HG03378 (cell line): ENCODE results near the gene ANKHD1.
"Not testable (repeated sequence)": the region's sequence is repeated elsewhere in the genome, so short reads cannot be mapped to it uniquely, and the experiment has no call there.

Source experiments
- ATAC-seq: cut with Tn5 transposase; IDR thresholded peaks from one replicate; pipeline ENCODE4 v1.9.1; 2021; ENCODE audit warnings: mild to moderate bottlenecking, moderate library complexity; ENCODE audit not compliant: unreplicated experiment

The ANKHD1 gene

GRCh38 chr5:140563596-140563995 is 162.0 kb downstream of the ANKHD1 start:
- ATAC-seq, result no peak

GRCh38 chr5:140564196-140565023 is 162.8 kb downstream of the ANKHD1 start, which contains the start of the genes APBB3 and SLC35A4:
Gene APBB3, minus strand, starts transcription at chr5:140564598. Its CDS starts 353 bp downstream, at chr5:140564245.
Gene SLC35A4, plus strand, starts transcription at chr5:140564828. Its CDS starts 2,342 bp downstream, at chr5:140567170.
- ATAC-seq, result peak; percentile 88

- ATAC-seq, result no peak
These were observed 163.6 kb downstream of the ANKHD1 start for GRCh38 chr5:140565024-140565779.

GRCh38 chr5:140565780-140566095 is 164.1 kb downstream of the ANKHD1 start:
- ATAC-seq, result no peak

GRCh38 chr5:140566665-140567064 is 165.0 kb downstream of the ANKHD1 start:
- no peak for ATAC-seq

- no peak for ATAC-seq
These were observed 165.6 kb downstream of the ANKHD1 start for GRCh38 chr5:140567136-140567818.

GRCh38 chr5:140567871-140568270 is 166.2 kb downstream of the ANKHD1 start:
- no peak for ATAC-seq

- no peak for ATAC-seq
These were observed 166.9 kb downstream of the ANKHD1 start for GRCh38 chr5:140568443-140569063.

- ATAC-seq, result no peak
These were observed 167.6 kb downstream of the ANKHD1 start for GRCh38 chr5:140569197-140569596.

- no peak for ATAC-seq
These were observed 168.4 kb downstream of the ANKHD1 start for GRCh38 chr5:140570058-140570457.

- no peak for ATAC-seq
These were observed 168.9 kb downstream of the ANKHD1 start for GRCh38 chr5:140570488-140570887.

GRCh38 chr5:140571105-140571504 is 169.5 kb downstream of the ANKHD1 start:
- no peak for ATAC-seq

GRCh38 chr5:140573683-140574082 is 172.1 kb downstream of the ANKHD1 start:
- no peak for ATAC-seq

- ATAC-seq, result no peak
These were observed 172.5 kb downstream of the ANKHD1 start for GRCh38 chr5:140574165-140574564.

GRCh38 chr5:140575309-140575708 is 173.7 kb downstream of the ANKHD1 start:
- no peak for ATAC-seq

GRCh38 chr5:140576776-140577201 is 175.2 kb downstream of the ANKHD1 start:
- no peak for ATAC-seq

- ATAC-seq, result not testable (repeated sequence)
These were observed 177.6 kb downstream of the ANKHD1 start for GRCh38 chr5:140579188-140579747.

GRCh38 chr5:140587495-140587894 is 185.9 kb downstream of the ANKHD1 start:
- no peak for ATAC-seq

- no peak for ATAC-seq
These were observed 186.9 kb downstream of the ANKHD1 start for GRCh38 chr5:140588311-140589070.
